Activated CD4-positive, alpha-beta memory T cell treated with anti-CD3 and anti-CD28 coated beads, Interleukin-2, amount 10 ng/mL, durations not matched to agents 7 days and 5 days (primary cell): ENCODE data around the gene SLC9A7. TPM values are rescaled to one million over a fixed set of nuclear protein-coding genes. Genes with fewer than 3 reads are reported as not detected.
"Not testable (repeated sequence)": the region's sequence is repeated elsewhere in the genome, so short reads cannot be mapped to it uniquely, and the experiment has no call there.

Experiments used
- CTCF ChIA-PET: fragments of 350-600 bp; sonication (Branson Sonifier 250); formaldehyde crosslinking; loops from one replicate; lab custom pipeline; 2021; ENCODE audit warnings: antibody characterized with exemption, inconsistent platforms; lab: Charles Lee
- POLR2A ChIA-PET: fragments of 350-600 bp; sonication (Branson Sonifier 250); formaldehyde crosslinking; loops from one replicate; lab custom pipeline; 2021; ENCODE audit warnings: antibody characterized with exemption; lab: Charles Lee
- DNase-seq: peaks from one replicate; pipeline ENCODE4 v3.0.0-alpha.2; 2020
- H3K27ac Mint-ChIP-seq: one replicate; pipeline ENCODE4 v1.8.0; 2021; ENCODE audit warnings: mild to moderate bottlenecking, mixed read lengths
- H3K27me3 Mint-ChIP-seq: one replicate; pipeline ENCODE4 v1.8.0; 2021; ENCODE audit warnings: mixed read lengths
- H3K36me3 Mint-ChIP-seq: one replicate; pipeline ENCODE4 v1.8.0; 2021; ENCODE audit warnings: low read depth, mixed read lengths
- H3K4me1 Mint-ChIP-seq: one replicate; pipeline ENCODE4 v1.8.0; 2021; ENCODE audit warnings: mixed read lengths
- H3K4me3 Mint-ChIP-seq: one replicate; pipeline ENCODE4 v1.8.0; 2021; ENCODE audit warnings: mild to moderate bottlenecking, mixed read lengths
- H3K9me3 Mint-ChIP-seq: one replicate; pipeline ENCODE4 v1.8.0; 2021; ENCODE audit warnings: mixed read lengths
- total RNA-seq, 2 experiments: library from RNA; stranded (reverse); gene quantifications; one replicate each; pipeline ENCODE4 v1.2.3, GENCODE V29; 2021

SLC9A7 gene
- total RNA-seq, 2 experiments from 2014 or later, result 10.8 to 12.0 TPM

DNA sequence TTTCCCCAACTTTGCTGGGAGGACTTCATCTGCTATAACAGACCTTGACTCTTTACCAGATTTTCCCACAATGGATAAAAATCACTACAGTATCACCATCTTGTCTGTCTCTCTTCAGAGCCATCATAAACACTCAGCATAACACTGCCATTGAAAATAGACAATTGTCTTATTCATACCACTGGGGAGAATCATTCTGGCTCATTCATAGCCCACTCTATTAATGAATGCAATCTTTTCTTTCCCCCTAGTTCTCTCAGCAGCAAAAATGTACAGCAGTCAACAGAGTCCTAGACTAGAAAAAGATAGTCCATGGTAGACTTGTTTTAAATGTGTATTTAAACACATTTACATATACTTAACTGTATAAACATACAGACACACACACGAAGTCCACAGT is 19.2 kb downstream of the SLC9A7 start:
- no peak for DNase-seq
- Mint-ChIP-seq H3K9me3 (peaks cover 13% of the 10 kb centered on the region), H3K27ac (no peak overlapping the region), H3K4me3 (no peak overlapping the region), H3K4me1 (no peaks in the 10 kb centered on the region), H3K27me3 (no peaks in the 10 kb centered on the region), H3K36me3 (peaks cover 42% of the 10 kb centered on the region)
- POLR2A ChIA-PET, result no interaction called here
- CTCF ChIA-PET, result no interaction called here

GRCh38 chrX:46737462-46737861 is 21.5 kb downstream of the SLC9A7 start:
- no peak for DNase-seq
- CTCF ChIA-PET, result no interaction called here
- POLR2A ChIA-PET, result no interaction called here
- H3K36me3 Mint-ChIP-seq, result peaks cover 41% of the 10 kb centered on the region
- H3K9me3 Mint-ChIP-seq, result peaks cover 13% of the 10 kb centered on the region
- no peak overlapping the region for H3K4me3 Mint-ChIP-seq
- H3K4me1 Mint-ChIP-seq, result peaks cover 15% of the 10 kb centered on the region
- no peak overlapping the region for H3K27ac Mint-ChIP-seq
- H3K27me3 Mint-ChIP-seq, result no peaks in the 10 kb centered on the region

GRCh38 chrX:46737041-46737440 is 21.9 kb downstream of the SLC9A7 start:
- H3K4me1 Mint-ChIP-seq, result peaks cover 16% of the 10 kb centered on the region
- no peak overlapping the region for H3K4me3 Mint-ChIP-seq
- DNase-seq, result no peak
- peaks cover 38% of the 10 kb centered on the region for H3K36me3 Mint-ChIP-seq
- no peaks in the 10 kb centered on the region for H3K27me3 Mint-ChIP-seq
- ChIA-PET POLR2A (no interaction called here), CTCF (no interaction called here)
- H3K27ac Mint-ChIP-seq, result no peak overlapping the region
- H3K9me3 Mint-ChIP-seq, result peaks cover 13% of the 10 kb centered on the region

GRCh38 chrX:46735622-46736021 is 23.3 kb downstream of the SLC9A7 start:
- Mint-ChIP-seq H3K4me1 (peaks cover 16% of the 10 kb centered on the region), H3K9me3 (peaks cover 13% of the 10 kb centered on the region), H3K27me3 (no peaks in the 10 kb centered on the region), H3K4me3 (no peak overlapping the region), H3K36me3 (peaks cover 43% of the 10 kb centered on the region), H3K27ac (no peak overlapping the region)
- no peak for DNase-seq
- CTCF ChIA-PET, result no interaction called here
- POLR2A ChIA-PET, result no interaction called here

DNA sequence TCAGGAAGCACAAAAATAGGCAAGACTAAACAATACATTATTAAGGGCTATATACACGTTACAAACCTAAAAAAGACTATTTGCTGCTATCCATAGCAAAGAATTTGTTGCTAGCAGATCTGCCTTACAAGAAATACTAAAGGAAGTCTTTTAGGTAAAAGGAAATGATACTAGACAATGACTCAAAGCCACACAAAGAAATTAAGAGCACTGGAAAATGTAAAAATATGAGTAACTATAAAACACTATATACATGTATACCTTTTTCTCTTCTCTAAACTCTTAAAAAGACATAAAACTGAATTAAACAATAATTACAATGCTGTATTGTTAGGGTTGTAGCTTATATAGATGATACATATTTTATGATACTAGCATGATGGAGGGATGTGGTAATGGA is 25.7 kb downstream of the SLC9A7 start:
- Mint-ChIP-seq H3K27me3 (no peaks in the 10 kb centered on the region), H3K4me3 (no peak overlapping the region), H3K36me3 (peaks cover 30% of the 10 kb centered on the region), H3K4me1 (peaks cover 16% of the 10 kb centered on the region), H3K27ac (no peak overlapping the region), H3K9me3 (peaks cover 13% of the 10 kb centered on the region)
- ChIA-PET CTCF (no interaction called here), POLR2A (no interaction called here)
- no peak for DNase-seq

- Mint-ChIP-seq H3K9me3 (peaks cover 4% of the 10 kb centered on the region), H3K4me1 (peaks cover 16% of the 10 kb centered on the region), H3K27me3 (no peaks in the 10 kb centered on the region), H3K36me3 (peaks cover 20% of the 10 kb centered on the region), H3K27ac (no peak overlapping the region), H3K4me3 (no peak overlapping the region)
- CTCF ChIA-PET, result no interaction called here
- POLR2A ChIA-PET, result no interaction called here
- no peak for DNase-seq
These were observed 28.2 kb downstream of the SLC9A7 start for GRCh38 chrX:46730765-46731164.

- Mint-ChIP-seq H3K9me3 (peaks cover 4% of the 10 kb centered on the region), H3K36me3 (peaks cover 10% of the 10 kb centered on the region), H3K4me3 (no peak overlapping the region), H3K27me3 (no peaks in the 10 kb centered on the region), H3K27ac (no peak overlapping the region), H3K4me1 (peaks cover 14% of the 10 kb centered on the region)
- DNase-seq, result no peak
- ChIA-PET CTCF (no interaction called here), POLR2A (no interaction called here)
These were observed 31.5 kb downstream of the SLC9A7 start for GRCh38 chrX:46727441-46727840.

DNA sequence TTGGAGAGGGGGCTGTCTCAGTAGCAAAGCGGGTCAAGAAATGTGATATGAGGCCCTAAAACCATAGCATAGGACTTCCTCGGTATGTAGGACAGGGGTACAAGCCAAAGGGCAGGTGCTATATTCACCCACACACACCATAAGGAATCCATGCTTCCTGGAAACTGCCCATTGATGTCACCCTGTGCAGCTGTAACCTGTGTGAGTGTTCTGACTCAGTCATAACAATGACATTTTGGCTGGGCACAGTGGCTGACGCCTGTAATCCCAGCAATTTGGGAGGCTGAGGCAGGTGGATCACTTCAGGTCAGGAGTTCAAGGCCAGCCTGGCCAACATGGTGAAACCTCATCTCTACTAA is 35.4 kb downstream of the SLC9A7 start:
- POLR2A ChIA-PET, H3K36me3 Mint-ChIP-seq, H3K27ac Mint-ChIP-seq, H3K4me3 Mint-ChIP-seq, H3K27me3 Mint-ChIP-seq, DNase-seq, CTCF ChIA-PET, H3K9me3 Mint-ChIP-seq: not testable (repeated sequence)
- H3K4me1 Mint-ChIP-seq, result peaks cover 20% of the 10 kb centered on the region

DNA sequence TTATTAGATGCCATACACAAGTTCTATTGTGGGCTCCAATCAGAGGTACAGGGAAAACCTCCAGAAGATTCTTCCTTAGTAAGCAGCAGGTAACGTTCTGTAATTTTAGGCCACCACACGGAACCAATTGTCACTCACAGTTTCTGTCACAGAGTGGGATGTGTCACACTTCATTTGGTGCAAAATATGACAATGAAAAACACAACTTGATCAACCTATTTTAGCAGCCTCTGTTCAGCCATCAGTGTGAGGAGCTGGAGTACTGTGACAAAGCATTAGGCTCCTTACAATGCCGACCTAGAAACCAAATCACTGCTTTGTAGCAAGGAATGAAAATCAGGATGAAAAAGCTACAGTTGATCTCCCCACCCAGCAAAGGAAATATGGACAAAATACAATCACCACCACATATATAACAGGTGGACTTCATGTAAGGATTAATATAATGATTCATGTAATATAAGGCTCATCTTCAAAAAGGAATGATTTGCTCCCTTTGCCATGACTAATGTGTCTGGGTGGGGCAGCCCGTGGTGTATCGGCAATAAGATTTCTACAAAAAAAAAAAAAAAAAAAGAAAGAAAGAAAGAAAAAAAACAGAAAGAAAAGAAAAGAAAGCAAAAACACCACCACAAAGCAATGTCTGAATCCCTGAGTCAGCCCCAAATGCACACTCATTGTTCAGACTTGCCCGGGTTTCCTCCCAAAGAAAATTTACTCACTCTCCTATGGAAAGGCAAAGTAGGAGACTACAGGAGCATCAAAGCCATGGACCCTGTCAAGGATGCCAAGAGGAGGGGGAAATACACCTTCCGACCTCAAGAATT is 36.0 kb downstream of the SLC9A7 start:
- ChIA-PET CTCF (no interaction called here), POLR2A (no interaction called here)
- H3K4me3 Mint-ChIP-seq, result no peak overlapping the region
- H3K27me3 Mint-ChIP-seq, result no peaks in the 10 kb centered on the region
- H3K9me3 Mint-ChIP-seq, result peaks cover 4% of the 10 kb centered on the region
- DNase-seq, result no peak
- H3K27ac Mint-ChIP-seq, result no peak overlapping the region
- H3K36me3 Mint-ChIP-seq, result peaks cover 10% of the 10 kb centered on the region
- H3K4me1 Mint-ChIP-seq, result peaks cover 20% of the 10 kb centered on the region

- Mint-ChIP-seq H3K9me3 (peaks cover 3% of the 10 kb centered on the region), H3K4me1 (peaks cover 54% of the 10 kb centered on the region), H3K4me3 (no peak overlapping the region), H3K27me3 (no peaks in the 10 kb centered on the region), H3K36me3 (peaks cover 15% of the 10 kb centered on the region), H3K27ac (no peak overlapping the region)
- POLR2A ChIA-PET, result no interaction called here
- CTCF ChIA-PET, result no interaction called here
- no peak for DNase-seq
These were observed 42.1 kb downstream of the SLC9A7 start for GRCh38 chrX:46716796-46717195.

- DNase-seq, result no peak
- Mint-ChIP-seq H3K4me1 (peaks cover 62% of the 10 kb centered on the region), H3K27ac (peak overlapping the region; percentile 61), H3K9me3 (peaks cover 3% of the 10 kb centered on the region), H3K27me3 (no peaks in the 10 kb centered on the region), H3K4me3 (no peak overlapping the region), H3K36me3 (peaks cover 21% of the 10 kb centered on the region)
- ChIA-PET CTCF (no interaction called here), POLR2A (no interaction called here)
These were observed 42.9 kb downstream of the SLC9A7 start for GRCh38 chrX:46715997-46716396.

- Mint-ChIP-seq H3K27me3 (no peaks in the 10 kb centered on the region), H3K4me1 (peaks cover 65% of the 10 kb centered on the region), H3K36me3 (peaks cover 21% of the 10 kb centered on the region), H3K27ac (peak overlapping the region; percentile 47), H3K4me3 (peak overlapping the region; percentile 36), H3K9me3 (peaks cover 3% of the 10 kb centered on the region)
- ChIA-PET POLR2A (interaction anchor here (1.1 kb wide), 1 partner anchor 10 kb away, joined by 3 read pairs; no protein-coding TSS in a partner anchor), CTCF (no interaction called here)
- DNase-seq, result no peak
These were observed 43.4 kb downstream of the SLC9A7 start for GRCh38 chrX:46715530-46715929.

DNA sequence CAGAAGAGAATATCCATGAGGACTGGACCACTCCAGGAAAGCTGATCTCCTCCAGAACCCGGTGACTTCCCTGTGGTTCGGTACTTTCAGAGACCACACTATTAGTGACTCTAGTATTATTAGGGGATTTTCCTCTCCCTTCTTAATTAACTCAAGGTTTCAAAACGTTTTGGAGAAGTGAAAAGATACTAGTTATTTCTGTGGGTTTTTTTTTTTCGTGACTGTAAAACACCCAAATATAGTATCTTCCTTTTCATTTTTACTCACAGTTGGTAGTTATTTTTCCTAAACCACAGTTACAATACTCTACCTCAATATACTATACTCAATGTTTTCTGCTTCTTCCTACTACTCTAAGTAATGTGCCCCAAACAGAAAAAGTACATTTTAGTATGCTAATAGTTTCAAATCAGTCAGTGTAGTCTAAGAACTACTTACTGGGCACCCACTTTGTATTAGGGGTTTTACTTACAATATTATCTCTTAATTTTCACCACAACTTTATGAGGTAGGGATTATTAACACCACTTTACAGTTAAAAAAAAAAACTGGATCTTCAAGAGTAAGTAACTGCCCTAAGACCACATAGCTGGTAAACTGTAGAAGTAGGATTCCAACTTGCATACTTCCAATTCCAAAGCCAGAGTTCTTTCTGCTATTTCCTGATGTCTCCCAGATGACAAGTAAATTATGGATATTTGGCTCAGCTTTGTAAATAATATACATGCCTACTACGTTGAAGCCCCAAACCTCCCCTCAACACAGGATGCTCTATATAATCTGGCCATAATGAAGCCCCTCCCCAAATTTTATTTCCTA is 45.0 kb downstream of the SLC9A7 start:
- Mint-ChIP-seq H3K4me3 (peak overlapping the region; percentile 32), H3K27ac (peak overlapping the region; percentile 74), H3K36me3 (peaks cover 17% of the 10 kb centered on the region), H3K4me1 (peaks cover 70% of the 10 kb centered on the region), H3K9me3 (peaks cover 3% of the 10 kb centered on the region), H3K27me3 (no peaks in the 10 kb centered on the region)
- ChIA-PET POLR2A (no interaction called here), CTCF (interaction anchor here (1.2 kb wide), 1 partner anchor 10 kb away, joined by 3 read pairs; no protein-coding TSS in a partner anchor)
- no peak for DNase-seq
